ENCODE results near the gene TBX18. TPM values are rescaled to one million over a fixed set of nuclear protein-coding genes. Genes with fewer than 3 reads are reported as not detected.
A peak's percentile ranks its signal among the peaks of the same experiment; 100 is the strongest.

Gene TBX18
- total and polyA plus RNA-seq, 2 donors (not counting 1 experiment from before 2014, with no cell fraction given): 0.33 to 2.2 TPM

GRCh38 chr6:84671183-84671582, 93.2 kb downstream of the TBX18 start:
- Histone ChIP-seq H3K27ac (ENCODE audit: insufficient read depth, low read length) (no peak overlapping the region), H3K27me3 (ENCODE audit: control insufficient read depth, insufficient read depth, low read length) (no peaks in the 10 kb centered on the region)
- DNase-seq (ENCODE audit: low read depth in 2 of 2): no peak

GRCh38 chr6:84669945-84670344, 94.5 kb downstream of the TBX18 start:
- H2AFZ ChIP-seq (ENCODE audit: low read length): no peak overlapping the region
- TF ChIP-seq CTCF (conservative IDR thresholded peaks at IDR 0.05 in 1 of 2, IDR thresholded peaks at IDR 0.05 in 1 of 2; ENCODE audit: low read depth in 1 of 2, low read length in 2 of 2) (no peak), EZH2 (IDR thresholded peaks at IDR 0.05; ENCODE audit: low read length, missing control alignments) (no peak)
- no peaks in the 10 kb centered on the region for H3K9me3 ChIP-seq (ENCODE audit: control insufficient read depth, insufficient read depth, low read depth, low read length)
- H3K4me1 ChIP-seq (ENCODE audit: control insufficient read depth, extremely low read depth, insufficient read depth, low read length): no peaks in the 10 kb centered on the region
- no peak overlapping the region for H3K4me2 ChIP-seq (ENCODE audit: extremely low read depth, insufficient read depth, low read length)
- no peak overlapping the region for H3K4me3 ChIP-seq (replicated peaks in 1 of 4; ENCODE audit: control extremely low read depth in 1 of 4, insufficient read depth in 1 of 4, low read depth in 3 of 4, low read length in 4 of 4)
- DNase-seq (ENCODE audit: low read depth in 2 of 2): no peak
- H4K20me1 ChIP-seq (ENCODE audit: control insufficient read depth, extremely low read depth, insufficient read depth, low read length): no peaks in the 10 kb centered on the region
- no peaks in the 10 kb centered on the region for H3K36me3 ChIP-seq (ENCODE audit: control insufficient read depth, insufficient read depth, low read length)
- H3K79me2 ChIP-seq (ENCODE audit: control insufficient read depth, insufficient read depth, low read length): no peaks in the 10 kb centered on the region
- no peak overlapping the region for H3K27ac ChIP-seq (ENCODE audit: insufficient read depth, low read length)
- no peak overlapping the region for H3K9ac ChIP-seq (ENCODE audit: insufficient read depth, low read length)
- no peaks in the 10 kb centered on the region for H3K27me3 ChIP-seq (ENCODE audit: control insufficient read depth, insufficient read depth, low read length)

More at GRCh38 chr6:84671183-84671582, 93.2 kb downstream of the TBX18 start:
- Histone ChIP-seq H4K20me1 (ENCODE audit: control insufficient read depth, extremely low read depth, insufficient read depth, low read length) (no peaks in the 10 kb centered on the region), H3K9me3 (ENCODE audit: control insufficient read depth, insufficient read depth, low read depth, low read length) (no peaks in the 10 kb centered on the region), H3K4me2 (ENCODE audit: extremely low read depth, insufficient read depth, low read length) (no peak overlapping the region), H2AFZ (ENCODE audit: low read length) (no peak overlapping the region), H3K79me2 (ENCODE audit: control insufficient read depth, insufficient read depth, low read length) (no peaks in the 10 kb centered on the region), H3K4me3 (replicated peaks in 1 of 4; ENCODE audit: control extremely low read depth in 1 of 4, insufficient read depth in 1 of 4, low read depth in 3 of 4, low read length in 4 of 4) (no peak overlapping the region), H3K4me1 (ENCODE audit: control insufficient read depth, extremely low read depth, insufficient read depth, low read length) (no peaks in the 10 kb centered on the region), H3K36me3 (ENCODE audit: control insufficient read depth, insufficient read depth, low read length) (no peaks in the 10 kb centered on the region), H3K9ac (ENCODE audit: insufficient read depth, low read length) (no peak overlapping the region)
- TF ChIP-seq EZH2 (IDR thresholded peaks at IDR 0.05; ENCODE audit: low read length, missing control alignments) (no peak), CTCF (conservative IDR thresholded peaks at IDR 0.05 in 1 of 2, IDR thresholded peaks at IDR 0.05 in 1 of 2; ENCODE audit: low read depth in 1 of 2, low read length in 2 of 2) (no peak)

- Histone ChIP-seq H3K79me2 (ENCODE audit: control insufficient read depth, insufficient read depth, low read length) (no peaks in the 10 kb centered on the region), H3K4me1 (ENCODE audit: control insufficient read depth, extremely low read depth, insufficient read depth, low read length) (no peaks in the 10 kb centered on the region), H2AFZ (ENCODE audit: low read length) (no peak overlapping the region), H3K27ac (ENCODE audit: insufficient read depth, low read length) (no peak overlapping the region), H3K36me3 (ENCODE audit: control insufficient read depth, insufficient read depth, low read length) (no peaks in the 10 kb centered on the region), H4K20me1 (ENCODE audit: control insufficient read depth, extremely low read depth, insufficient read depth, low read length) (no peaks in the 10 kb centered on the region), H3K4me2 (ENCODE audit: extremely low read depth, insufficient read depth, low read length) (no peak overlapping the region), H3K27me3 (ENCODE audit: control insufficient read depth, insufficient read depth, low read length) (no peaks in the 10 kb centered on the region), H3K9ac (ENCODE audit: insufficient read depth, low read length) (no peak overlapping the region), H3K4me3 (replicated peaks in 1 of 4; ENCODE audit: control extremely low read depth in 1 of 4, insufficient read depth in 1 of 4, low read depth in 3 of 4, low read length in 4 of 4) (no peak overlapping the region), H3K9me3 (ENCODE audit: control insufficient read depth, insufficient read depth, low read depth, low read length) (no peaks in the 10 kb centered on the region)
- TF ChIP-seq CTCF (conservative IDR thresholded peaks at IDR 0.05 in 1 of 2, IDR thresholded peaks at IDR 0.05 in 1 of 2; ENCODE audit: low read depth in 1 of 2, low read length in 2 of 2): no peak
- no peak for TF ChIP-seq EZH2 (IDR thresholded peaks at IDR 0.05; ENCODE audit: low read length, missing control alignments)
- peak in 1 of 2 donors; percentile 44 for DNase-seq (ENCODE audit: low read depth in 2 of 2)
These were observed 96.9 kb downstream of the TBX18 start for GRCh38 chr6:84667252-84668213.

Data from fibroblast of lung (primary cell).